SKM-1 (cell line): ENCODE data around the gene TOM1L2.
A peak's percentile ranks its signal among the peaks of the same experiment; 100 is the strongest.

Experiments
- DNase-seq: peaks from one replicate; lab custom pipeline; 2025; ENCODE audit not compliant: unreplicated experiment; lab: John Stamatoyannopoulos, UW

Gene TOM1L2

DNA sequence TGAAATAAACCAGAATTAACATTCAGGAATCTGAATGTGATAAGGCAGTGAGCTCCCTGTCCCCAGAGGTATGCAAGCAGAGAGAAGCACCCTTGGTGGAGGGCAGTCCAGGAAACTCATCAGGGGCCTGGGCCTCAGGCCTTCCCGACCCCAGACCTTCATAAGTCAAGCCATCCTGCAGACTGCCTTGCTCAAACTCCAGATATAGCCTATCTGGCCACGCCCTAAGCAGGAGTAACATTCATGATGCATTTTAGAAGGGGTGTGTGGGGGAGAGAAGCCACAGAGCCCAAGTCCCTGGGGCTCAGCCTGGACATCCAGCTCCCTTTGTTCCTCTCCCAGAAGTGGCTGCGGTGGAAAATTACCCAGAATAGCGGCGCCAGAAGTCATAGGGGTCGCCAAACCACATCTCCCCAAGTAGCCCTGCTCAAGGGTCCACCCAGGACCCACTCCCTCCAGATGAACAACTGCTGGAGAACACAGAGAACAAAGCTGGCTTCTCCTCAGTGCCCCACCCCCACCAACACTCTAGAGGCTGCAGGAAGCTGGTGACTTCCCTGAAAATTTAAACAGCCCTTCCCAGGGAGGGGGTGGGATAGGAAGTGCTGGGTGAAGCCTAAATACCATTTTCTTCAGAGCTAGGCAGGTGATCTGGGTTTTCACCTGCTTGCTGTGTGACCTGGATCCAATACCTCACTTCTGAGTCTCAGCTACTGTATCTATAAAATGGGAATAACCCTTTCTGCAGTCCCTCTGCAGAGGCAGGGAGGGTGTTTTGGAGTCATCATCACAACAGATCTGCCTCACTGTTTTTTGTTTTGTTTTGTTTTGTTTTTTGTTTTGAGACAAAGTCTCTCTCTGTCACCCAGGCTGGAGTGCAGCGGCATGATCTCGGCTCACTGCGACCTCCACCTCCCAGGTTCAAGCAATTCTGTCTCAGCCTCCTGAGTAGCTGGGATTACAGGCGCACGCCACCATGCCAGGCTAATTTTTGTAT lies 133.9 kb downstream of the TOM1L2 start:
- DNase-seq = no peak

DNA sequence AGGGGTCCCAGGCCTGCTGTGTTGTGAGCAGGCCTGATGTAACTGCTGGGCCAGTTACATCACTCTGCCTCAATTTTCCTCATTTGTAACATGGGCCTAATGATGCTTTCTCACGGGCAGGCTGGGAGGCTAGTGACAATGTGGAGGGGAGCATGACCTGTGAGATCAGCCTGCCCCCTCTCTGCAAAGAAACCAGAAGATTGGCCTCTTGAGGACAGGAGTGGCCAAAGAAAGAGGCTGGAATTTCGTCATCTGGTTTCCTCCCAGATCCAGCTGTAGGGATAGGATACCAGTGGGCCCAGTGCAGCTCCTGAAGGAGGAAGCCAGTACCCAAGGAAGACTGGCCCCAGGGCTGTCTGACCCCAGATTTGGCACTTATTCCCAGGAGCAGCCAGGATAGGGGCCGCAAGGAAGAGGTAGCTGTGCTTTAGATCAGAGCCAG lies 134.8 kb downstream of the TOM1L2 start:
- DNase-seq = no peak

DNA sequence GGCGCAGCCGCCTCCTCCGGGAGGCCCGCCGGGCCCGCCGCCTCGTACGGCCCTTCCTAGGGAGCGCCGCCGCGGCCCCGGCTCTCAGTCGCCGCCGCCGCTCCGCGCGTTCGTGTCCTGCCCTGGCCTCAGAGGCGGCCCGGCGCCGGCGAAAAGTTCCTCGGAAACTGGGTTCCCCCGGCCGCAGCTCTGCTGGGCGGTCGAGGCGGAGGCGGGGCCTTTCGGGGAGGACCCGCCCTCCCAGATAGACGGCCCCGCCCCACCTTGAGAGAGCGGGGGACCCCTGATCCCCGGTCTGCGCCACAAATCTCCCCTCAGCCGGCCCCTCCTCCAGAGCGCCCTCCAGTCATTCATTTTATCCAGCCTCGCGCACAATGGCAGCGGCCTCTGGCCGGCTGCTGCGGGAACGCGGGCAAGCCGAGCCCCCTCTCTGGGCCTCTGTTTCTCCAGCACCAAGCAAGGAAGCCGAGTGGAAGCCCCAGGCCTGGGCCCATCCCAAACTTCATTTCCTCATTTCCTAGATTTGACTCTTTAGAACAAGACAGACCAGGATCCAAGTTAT lies 135.3 kb downstream of the TOM1L2 start, which contains the start of gene SREBF1:
TSS of gene SREBF1 (minus strand) at position 169 of the 562 bp plus-strand sequence. CDS start 169 bp downstream, outside the sequence.
- no peak for DNase-seq

DNA sequence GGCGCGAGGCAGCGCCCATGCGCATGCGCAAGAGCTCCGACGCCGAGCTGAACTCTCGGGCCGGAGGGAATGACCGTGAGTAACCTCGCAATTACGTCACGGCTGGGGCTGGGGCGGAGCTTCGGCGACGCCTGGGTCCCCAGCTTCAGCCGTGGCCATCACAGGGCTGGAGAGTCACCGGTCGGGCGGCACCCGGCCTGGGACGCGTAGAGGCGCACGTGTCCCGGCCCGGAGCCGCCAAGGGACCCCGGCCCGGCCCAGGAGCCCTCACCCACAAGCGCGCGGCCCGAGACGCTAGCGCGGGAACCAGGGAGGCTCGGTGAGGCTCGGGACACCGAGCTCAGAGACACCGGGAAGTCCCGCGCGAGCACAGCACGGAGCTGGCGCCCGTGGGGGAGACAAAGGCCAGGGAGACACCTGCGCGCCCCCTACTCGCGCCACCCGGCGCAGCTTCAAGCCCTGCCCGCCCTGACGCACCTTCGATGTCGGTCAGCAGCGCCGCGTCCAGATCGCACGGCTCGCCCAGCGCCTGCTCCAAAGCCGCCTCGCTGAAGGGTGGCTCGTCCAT lies 135.9 kb downstream of the TOM1L2 start:
- DNase-seq = peak; percentile 87

DNA sequence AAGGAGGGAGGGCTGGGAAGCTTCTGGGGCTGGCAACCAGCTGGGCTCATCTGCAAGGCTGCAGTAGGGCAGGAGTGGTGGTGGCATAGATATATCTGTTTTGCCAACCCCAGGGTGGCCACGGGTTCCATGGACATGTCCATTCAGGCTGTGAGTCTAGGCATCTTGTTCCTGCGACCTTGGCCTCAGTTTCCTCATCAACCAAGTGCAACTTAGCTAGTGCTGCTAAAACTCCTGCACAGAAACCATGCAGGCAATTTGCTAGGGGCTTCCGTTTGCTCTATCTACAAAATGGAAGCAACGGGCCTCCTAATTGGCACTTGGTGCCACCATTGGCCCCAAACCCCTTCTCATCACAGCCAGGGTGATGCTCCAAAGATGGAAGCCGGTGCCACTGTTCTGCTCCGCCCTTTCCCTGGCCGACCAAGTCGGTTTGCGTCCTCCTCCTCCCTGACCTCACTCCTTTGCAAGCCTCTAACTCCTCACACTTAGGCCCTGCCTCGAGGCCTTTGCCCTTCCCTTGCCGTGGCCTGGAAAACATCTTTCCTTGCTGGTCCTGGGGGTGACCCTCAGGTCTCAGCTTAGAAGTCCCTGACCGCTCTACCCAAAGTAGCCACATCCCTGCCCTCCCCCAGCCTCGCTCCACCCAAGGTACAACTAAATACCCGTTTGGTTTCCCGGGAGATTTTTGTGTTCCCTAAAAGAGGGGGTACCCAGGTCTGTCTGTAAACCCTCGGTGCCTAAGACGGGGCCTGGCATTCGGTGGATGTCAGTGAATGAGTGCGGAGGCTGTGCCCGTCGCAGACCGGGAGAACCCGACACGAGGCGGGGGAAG lies 136.6 kb downstream of the TOM1L2 start:
- DNase-seq = no peak

DNA sequence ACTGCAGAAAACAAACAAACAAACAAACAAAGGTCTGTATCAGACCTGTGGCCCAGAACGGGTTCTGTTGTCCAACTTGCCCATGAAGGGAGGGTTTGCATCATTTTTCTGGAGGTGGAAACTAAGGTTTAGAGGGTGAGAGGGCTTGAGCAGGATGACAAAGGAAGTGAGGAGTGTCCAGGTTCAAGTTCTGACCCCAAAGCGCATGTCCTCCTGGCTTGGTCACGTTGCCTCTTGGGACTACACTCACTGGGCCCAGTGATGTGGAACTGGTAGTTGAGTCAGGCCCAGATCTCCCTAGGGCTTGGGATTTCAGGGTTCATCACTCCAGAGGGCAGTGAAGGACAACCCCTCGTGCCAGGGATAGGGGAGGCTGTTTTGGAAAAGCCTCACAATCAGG lies 137.2 kb downstream of the TOM1L2 start:
- no peak for DNase-seq

DNA sequence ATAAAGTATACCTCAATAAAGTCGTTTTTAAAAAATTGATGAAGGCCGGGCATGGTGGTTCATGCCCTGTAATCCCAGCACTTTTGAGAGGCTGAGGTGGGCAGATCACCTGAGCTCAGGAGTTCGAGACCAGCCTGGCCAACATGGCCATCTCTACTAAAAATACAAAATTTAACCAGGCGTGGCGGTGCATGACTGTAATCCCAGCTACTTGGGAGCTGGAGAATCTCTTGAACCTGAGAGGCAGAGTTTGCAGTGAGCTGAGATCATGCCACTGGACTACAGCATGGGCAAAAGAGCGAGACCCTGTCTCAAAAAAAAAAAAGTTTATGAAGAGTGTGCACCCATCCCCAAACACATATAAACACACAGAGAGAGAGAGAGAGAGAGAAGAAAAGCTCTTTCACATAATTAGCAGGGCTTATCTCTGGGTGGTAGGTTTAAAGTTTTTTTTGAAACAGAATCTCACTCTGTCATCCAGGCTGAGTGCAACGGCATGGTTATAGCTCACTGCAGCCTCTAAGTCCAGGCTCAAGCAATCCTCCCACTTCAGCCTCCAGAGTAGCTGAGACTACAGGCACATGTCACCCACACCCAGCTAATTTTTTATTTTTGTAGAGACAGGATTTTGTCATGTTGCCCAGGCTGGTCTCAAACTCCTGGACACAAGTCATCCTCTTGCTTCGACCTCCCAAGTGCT lies 138.4 kb downstream of the TOM1L2 start:
- no peak for DNase-seq

DNA sequence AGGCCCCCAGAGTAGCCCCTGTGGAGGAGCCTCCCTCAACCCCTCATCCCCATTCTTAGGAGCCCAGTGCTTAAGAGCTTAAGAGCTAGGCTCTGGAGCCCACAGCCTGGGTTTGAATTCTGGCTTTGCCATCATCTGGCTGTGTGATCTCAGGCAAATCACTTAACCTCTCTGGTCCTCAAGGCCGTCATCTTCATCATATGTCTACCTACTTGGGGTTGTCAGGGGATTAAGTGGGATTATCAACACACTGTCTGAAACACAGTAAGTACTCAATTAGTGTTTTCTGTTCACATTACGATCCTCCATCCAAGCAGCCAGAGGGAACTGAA lies 140.2 kb downstream of the TOM1L2 start:
- DNase-seq = no peak

DNA sequence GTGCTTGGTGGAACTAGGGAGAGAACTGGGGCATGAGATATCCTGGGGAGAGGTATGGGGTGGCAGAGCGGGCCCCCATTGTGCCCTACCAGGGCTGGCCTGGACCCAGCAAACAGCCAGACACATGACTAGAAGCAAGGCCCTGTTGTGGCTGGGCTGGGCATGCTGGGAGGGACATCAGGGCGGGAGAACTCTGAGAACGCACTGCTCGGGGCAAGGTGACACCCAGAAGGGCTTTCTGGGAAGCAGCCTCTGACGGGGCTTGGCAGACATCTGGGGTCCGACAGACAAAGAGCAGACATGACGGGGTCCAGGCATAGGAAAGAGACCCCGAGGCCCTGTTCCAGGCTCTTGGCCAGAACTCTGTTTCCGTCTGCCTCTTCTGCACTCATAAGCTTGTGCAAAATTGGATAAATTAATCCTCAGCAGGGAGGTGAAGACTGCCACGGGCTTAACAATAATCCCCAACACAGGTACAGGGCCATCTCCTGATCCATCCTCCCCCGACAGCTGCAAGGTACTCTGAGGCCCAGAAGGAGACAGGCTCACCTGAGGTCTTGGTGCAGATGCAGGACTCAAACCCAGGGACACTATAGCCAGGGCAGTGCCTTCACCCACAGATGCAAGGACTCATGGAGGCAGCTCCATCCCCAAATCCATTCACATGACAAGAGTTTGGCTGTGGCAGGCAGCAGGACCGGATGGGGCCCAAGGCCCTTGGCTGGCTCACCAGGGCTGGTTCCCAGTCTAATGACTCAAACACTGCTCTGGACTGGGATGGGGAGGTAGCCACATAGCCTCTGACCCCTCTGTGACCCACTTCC lies 140.8 kb downstream of the TOM1L2 start:
- DNase-seq = no peak

DNA sequence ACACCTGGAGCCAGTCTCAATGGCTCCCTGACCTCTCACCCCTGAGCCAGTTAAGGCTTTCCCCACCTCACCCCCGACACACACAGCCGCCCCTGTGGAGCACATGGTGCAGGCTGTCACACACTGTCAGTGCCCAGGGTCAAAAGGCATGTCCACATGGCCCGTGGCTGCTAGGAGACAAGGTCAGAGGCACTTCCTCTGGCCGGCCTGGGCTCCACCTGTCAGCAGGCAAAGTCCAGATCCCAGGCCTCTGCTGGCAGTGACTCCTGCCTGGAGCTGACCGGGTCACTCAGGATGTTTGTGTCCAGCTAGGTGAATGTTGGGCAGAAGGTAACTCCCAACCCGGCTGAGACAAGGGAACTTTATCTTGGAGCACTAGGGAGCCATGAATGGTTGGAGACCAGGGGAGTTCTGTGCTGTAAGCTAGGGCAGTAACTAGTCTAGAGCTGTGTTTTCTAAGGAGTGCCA lies 141.4 kb downstream of the TOM1L2 start:
- DNase-seq = no peak

DNA sequence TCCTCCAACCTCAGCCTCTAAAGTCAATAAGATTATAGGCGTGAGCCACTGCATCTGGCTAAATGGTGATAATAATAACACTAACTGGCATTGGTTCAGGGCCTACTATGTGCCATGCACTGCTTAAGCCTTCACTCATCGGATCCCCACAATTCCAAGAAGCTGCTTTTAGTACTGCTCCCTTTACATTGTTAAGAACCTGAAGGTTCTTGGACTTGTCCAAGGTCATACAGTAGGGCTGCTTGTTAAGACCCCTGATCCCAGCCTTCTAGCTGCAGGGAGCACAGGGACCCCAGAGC lies 142.0 kb downstream of the TOM1L2 start:
- DNase-seq = no peak

DNA sequence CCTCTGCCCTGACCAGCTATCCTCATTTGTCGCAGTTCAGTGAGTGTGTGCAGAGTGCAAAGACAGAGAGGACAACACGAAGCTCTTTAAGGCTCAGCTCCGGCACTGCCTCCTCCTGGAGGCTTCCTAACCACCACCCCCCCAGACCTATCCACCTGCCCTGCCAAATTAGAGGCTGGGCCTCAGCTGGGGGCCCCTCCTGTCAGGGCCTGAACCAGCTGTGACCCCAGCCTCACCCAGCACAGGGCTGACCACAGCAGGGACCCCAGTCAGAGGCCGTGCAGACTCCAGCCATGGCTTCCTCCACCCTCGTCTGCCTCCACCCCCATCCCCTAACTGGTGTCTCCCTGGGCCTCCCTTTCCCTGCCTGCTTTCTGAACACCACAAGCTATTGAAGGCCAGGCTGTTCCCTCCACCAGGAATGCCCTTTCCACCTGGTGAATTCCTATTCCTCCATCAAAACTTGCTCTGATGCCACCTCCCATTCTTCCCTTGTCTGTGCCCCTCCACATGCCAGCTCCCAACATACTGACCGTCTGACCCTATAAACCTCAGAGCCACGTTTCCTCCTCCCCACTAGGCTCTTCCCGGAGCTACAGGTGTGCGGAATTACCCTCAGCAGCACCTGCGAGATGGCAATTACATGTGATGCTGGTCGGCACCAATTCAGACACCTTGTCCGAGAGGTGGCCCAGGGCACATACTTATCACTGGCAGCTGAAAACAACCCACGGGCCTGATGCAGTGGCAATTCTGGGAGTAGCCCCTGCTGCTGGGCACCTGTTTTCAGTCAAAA lies 144.2 kb downstream of the TOM1L2 start:
- no peak for DNase-seq

DNA sequence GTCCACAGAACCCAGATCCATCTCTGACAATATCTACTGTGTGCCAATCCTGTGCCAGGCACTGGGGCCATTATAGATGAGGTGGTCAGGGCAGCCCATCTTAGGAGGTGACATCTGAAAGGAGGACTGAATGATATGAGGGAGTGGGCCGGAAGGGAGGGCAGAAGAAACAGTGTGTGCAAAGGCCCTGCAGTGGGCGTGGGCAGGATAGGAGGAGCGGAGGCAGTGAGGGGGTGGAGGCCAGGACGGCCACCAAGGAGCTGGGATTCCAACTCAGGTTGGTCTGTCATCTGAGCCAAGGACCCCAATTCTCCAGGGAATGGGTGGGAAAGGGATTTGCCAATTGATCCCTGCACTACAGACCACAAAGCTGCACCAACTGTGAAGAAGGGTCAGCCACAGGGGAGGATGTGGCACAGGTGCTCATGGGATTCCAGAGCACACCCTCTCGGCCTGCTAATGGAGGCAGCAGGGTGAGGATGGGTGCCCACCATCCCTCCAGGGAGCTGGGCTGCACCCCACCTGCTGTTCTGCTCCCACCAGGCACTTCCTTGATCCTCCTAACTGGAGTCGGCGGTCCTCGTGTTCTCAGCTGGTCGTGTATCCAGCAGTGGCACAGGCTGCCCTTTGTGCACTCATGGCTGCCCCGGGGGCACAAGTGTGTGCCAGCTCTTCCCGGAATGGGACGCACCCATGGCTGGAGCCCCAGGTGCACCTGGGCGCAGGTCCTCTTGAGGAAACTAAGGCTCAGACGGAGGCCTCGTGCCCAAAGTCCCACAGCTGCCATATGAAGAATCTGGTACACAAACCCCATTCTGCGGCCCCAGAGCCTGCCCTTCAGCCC lies 145.0 kb downstream of the TOM1L2 start:
- DNase-seq = no peak

DNA sequence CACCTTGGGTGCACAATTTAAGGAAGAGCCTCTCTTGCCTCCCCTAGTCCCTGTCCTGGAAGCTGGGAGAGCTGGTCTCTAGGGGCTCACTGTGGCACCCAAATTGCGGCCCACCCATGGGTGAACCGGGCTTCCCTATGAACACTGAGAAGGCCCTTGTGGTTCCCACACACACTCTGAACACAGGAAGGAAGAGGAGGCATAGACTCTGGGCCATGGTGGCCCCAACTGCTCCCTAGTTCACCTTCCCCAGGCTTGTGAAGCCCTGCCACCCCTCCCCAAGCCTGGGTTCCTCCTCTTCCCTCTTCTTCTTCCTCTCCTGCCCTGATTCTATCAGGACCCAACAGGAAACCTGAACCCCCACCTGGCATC lies 145.9 kb downstream of the TOM1L2 start:
- DNase-seq = no peak

DNA sequence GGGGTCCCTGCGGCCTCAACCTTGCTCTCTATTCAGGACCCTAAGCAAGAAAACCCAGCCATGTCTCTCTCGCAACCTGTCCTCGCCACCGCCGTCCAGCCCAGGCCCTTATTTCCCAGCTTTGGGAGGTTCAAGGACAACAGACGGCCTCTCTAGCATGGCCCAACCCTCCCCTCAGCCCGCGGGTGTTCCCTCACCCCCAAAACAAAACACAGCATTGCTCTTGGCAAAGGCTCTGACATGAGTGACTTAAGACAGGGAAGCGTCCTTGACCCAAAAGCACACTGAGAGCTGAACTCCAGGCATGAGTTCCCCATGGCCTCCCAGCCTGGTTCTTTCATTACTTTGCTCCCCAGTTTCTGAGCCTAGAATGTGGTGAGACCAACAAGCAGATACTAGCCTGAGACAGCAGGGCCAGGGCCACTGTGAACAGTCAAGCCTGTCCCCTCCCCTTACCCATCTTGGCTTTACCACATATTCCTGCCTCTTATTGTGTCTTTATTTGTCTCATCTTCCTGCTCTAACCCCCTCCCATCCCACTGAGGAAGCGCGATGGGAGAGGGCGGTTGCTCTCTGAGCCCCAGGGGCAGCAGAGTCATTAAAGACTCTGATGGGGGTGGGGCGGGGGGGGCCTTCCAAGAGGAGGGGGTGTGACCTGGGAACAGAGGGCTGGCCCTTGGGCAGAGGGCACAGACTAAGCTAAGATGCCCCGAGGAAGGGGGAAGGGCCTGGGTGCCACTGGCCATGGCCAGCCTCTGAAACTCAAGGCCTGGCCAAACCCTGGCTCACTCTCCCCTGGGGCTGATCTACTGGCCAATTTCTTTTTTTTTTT lies 147.2 kb downstream of the TOM1L2 start:
- DNase-seq = no peak

DNA sequence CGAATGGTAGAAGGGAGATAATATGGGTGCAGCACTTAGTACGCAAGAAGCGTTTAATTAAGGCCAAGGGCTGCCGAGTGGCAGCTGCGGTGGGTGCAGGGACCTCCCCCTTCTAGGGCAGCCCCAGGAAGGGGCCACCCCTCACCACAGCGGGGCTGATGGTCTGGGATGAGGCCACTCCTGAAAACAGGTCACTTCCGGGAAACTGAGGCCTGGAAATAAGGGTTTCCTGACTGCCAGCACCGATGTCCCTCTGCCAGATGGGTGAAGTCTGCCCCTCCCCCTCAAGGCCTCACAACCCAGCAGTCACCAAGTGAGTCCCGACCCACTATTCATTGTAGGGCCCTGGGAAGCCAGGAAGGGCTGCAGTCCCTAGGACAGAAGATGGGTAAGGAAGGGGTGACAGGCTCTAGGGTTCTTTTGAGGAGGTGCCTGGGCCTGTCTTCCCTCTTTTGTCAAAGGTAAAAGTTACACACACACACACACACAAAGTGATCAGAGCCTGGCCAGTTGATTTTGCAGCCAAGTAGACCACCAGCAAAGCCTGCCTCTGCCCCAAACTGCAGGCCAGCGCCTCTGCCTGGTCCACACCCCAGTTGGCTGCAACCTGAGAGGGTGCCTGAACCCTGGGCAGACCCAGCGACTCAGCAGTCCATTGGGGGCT lies 147.9 kb downstream of the TOM1L2 start:
- no peak for DNase-seq
